Endothelial cell of umbilical vein (primary cell): ENCODE data around the gene LAP3. TPM values are rescaled to one million over a fixed set of nuclear protein-coding genes. Genes with fewer than 3 reads are reported as not detected.
A peak's percentile ranks its signal among the peaks of the same experiment; 100 is the strongest.

Experiments
- BruUV-seq: library from RNA; stranded (reverse); fragments of 400-500 nt; replicated peaks from 2 replicates; lab custom pipeline; 2021; lab: Mats Ljungman, UMichigan
- CTCF ChIA-PET: fragments of 300-600, 350-600 bp; sonication (Branson Sonifier 250); formaldehyde crosslinking; loops from one replicate; lab custom pipeline; 2021; ENCODE audit warnings: antibody characterized with exemption, inconsistent platforms; lab: Charles Lee
- POLR2A ChIA-PET: fragments of 300-600, 350-600 bp; sonication (Branson Sonifier 250); formaldehyde crosslinking; loops from one replicate; lab custom pipeline; 2021; ENCODE audit warnings: antibody characterized with exemption, inconsistent platforms; lab: Charles Lee
- DNase-seq: peaks from one replicate; pipeline ENCODE4 v3.0.0-alpha.2; 2011; ENCODE audit warnings: low read depth, low spot score
- FAIRE-seq: peaks from 2 replicates; lab custom pipeline; 2011; peaks lifted over from hg19 to GRCh38; lab: Jason Lieb, UNC
- H2AFZ ChIP-seq: 2 replicates; pipeline ENCODE4 v1.6.0; 2012; ENCODE audit warnings: low read depth, low read length, control low read depth, inconsistent platforms
- H3K27ac ChIP-seq: 2 replicates; pipeline ENCODE4 v1.5.1; 2011; ENCODE audit warnings: low read depth, mild to moderate bottlenecking, control low read depth, low read length, moderate library complexity; ENCODE audit not compliant: insufficient read depth
- H3K27me3 ChIP-seq, 2 experiments: 2 replicates each; pipeline versions ENCODE4 v1.6.0 to v1.6.1; 2011; ENCODE audit warnings: low read length in 2 of 2, mixed read lengths in 1 of 2; ENCODE audit not compliant: control insufficient read depth in 2 of 2, insufficient read depth in 2 of 2
- H3K36me3 ChIP-seq, 2 experiments: 2 replicates in 1 of 2; 3 replicates in 1 of 2; pipeline ENCODE4 v1.5.1; 2011; ENCODE audit warnings: low read length in 2 of 2, mild to moderate bottlenecking in 1 of 2, moderate library complexity in 1 of 2; ENCODE audit not compliant: control insufficient read depth in 2 of 2, insufficient read depth in 2 of 2; ENCODE audit errors: extremely low read depth in 1 of 2
- H3K4me1 ChIP-seq: 3 replicates; pipeline ENCODE4 v1.5.1; 2011; ENCODE audit warnings: mild to moderate bottlenecking, low read length; ENCODE audit not compliant: control insufficient read depth, insufficient read depth; ENCODE audit errors: extremely low read depth
- H3K4me2 ChIP-seq: 2 replicates; pipeline ENCODE4 v1.6.1; 2011; ENCODE audit warnings: low read length, control low read depth, mixed read lengths; ENCODE audit not compliant: insufficient read depth
- H3K4me3 ChIP-seq, 3 experiments: fragments of 200-600 bp in 1 of 3; sonication (generic), shearing (Covaris generic) in 1 of 3; replicated peaks in 1 of 3; 2 replicates each; pipeline ENCODE4 v1.5.1; 2011 to 2016; ENCODE audit warnings: control low read depth in 3 of 3, low read length in 3 of 3, mild to moderate bottlenecking in 2 of 3, inconsistent platforms in 1 of 3, low read depth in 1 of 3, moderate library complexity in 1 of 3; ENCODE audit not compliant: insufficient read depth in 1 of 3
- H3K79me2 ChIP-seq: 2 replicates; pipeline ENCODE4 v1.6.0; 2012; ENCODE audit warnings: low read length, inconsistent platforms; ENCODE audit not compliant: control insufficient read depth, insufficient read depth
- H3K9ac ChIP-seq: replicated peaks from 2 replicates; pipeline ENCODE3; 2011; ENCODE audit warnings: low read length, control low read depth; ENCODE audit not compliant: insufficient read depth; ENCODE audit errors: extremely low read depth
- H3K9me1 ChIP-seq: replicated peaks from 3 replicates; pipeline ENCODE4 v1.6.0; 2011; ENCODE audit warnings: mild to moderate bottlenecking, low read length; ENCODE audit not compliant: control insufficient read depth, insufficient read depth; ENCODE audit errors: extremely low read depth
- H3K9me3 ChIP-seq: replicated peaks from 2 replicates; pipeline ENCODE4 v1.5.1; 2012; ENCODE audit warnings: low read length, inconsistent platforms; ENCODE audit not compliant: control insufficient read depth, insufficient read depth
- H4K20me1 ChIP-seq: replicated peaks from 2 replicates; pipeline ENCODE3; 2011; ENCODE audit warnings: mild to moderate bottlenecking, low read length; ENCODE audit not compliant: control insufficient read depth, insufficient read depth; ENCODE audit errors: extremely low read depth
- EZH2 ChIP-seq: IDR thresholded peaks from 2 replicates; pipeline ENCODE4 v1.6.1; 2012; ENCODE audit warnings: borderline replicate concordance, low read depth, mild to moderate bottlenecking, moderate library complexity, low read length, inconsistent platforms; ENCODE audit not compliant: severe bottlenecking
- FOS ChIP-seq: IDR thresholded peaks from 2 replicates; pipeline ENCODE4 v1.6.1; 2011; ENCODE audit warnings: mild to moderate bottlenecking, low read length, moderate library complexity, borderline replicate concordance; ENCODE audit not compliant: insufficient read depth
- GATA2 ChIP-seq: IDR thresholded peaks from 2 replicates; pipeline ENCODE4 v1.7.0; 2011; ENCODE audit warnings: low read depth, mild to moderate bottlenecking, moderate library complexity, mixed read lengths, low read length; ENCODE audit not compliant: insufficient read length, insufficient read depth
- JUN ChIP-seq: IDR thresholded peaks from 2 replicates; pipeline ENCODE4 v1.6.1; 2011; ENCODE audit warnings: borderline replicate concordance, low read depth; ENCODE audit not compliant: insufficient read length, insufficient read depth
- MYC ChIP-seq: IDR thresholded peaks from one replicate; pipeline ENCODE4 v1.6.1; 2011; ENCODE audit warnings: mild to moderate bottlenecking, low read depth, low read length
- POLR2A ChIP-seq: IDR thresholded peaks from 2 replicates; pipeline ENCODE4 v1.6.1; 2012; ENCODE audit warnings: low read depth, mild to moderate bottlenecking, control low read depth, low read length
- POLR2AphosphoS5 ChIP-seq: IDR thresholded peaks from 2 replicates; pipeline ENCODE4 v1.6.1; 2012; ENCODE audit warnings: low read depth, mild to moderate bottlenecking, control low read depth, low read length, moderate library complexity; ENCODE audit not compliant: insufficient read depth
- dilution Hi-C: fragments of 300-500 bp; cut with MboI; formaldehyde crosslinking; loops from one replicate; pipeline ENCODE4 v1.15.0; 2019; ENCODE audit warnings: low sequenced_read_pairs; ENCODE audit not compliant: extremely low pct_ligation_motif_present
- intact Hi-C: fragments of 100-400 bp; cut with micrococcal nuclease; formaldehyde crosslinking; loops from one replicate; pipeline ENCODE4 v1.10.0; 2022
- polyA plus RNA-seq, 4 experiments: library from polyadenylated mRNA; depleted of rRNA in 3 of 4; stranded (reverse) in 3 of 4; unstranded in 1 of 4; fragments of >200 nt; gene quantifications; 2 replicates each; pipeline versions ENCODE4 v1.2.1 to v1.2.3, GENCODE V29; 2011 to 2012; ENCODE audit warnings: missing spikeins in 1 of 4
- total RNA-seq: library from RNA; stranded (reverse); gene quantifications from 2 replicates; pipeline ENCODE4 v1.2.3, GENCODE V29; 2021
- TF ChIP-seq, protein P1 (sequence below), 2 donors: IDR thresholded peaks; 1 replicate in 1 of 2; 2 replicates in 1 of 2; pipeline ENCODE4 v1.5.1; 2011; ENCODE audit warnings: low read length in 2 of 2, mild to moderate bottlenecking in 2 of 2, moderate library complexity in 2 of 2, control low read depth in 1 of 2, inconsistent platforms in 1 of 2, low read depth in 1 of 2; ENCODE audit not compliant: insufficient read depth in 1 of 2; ENCODE audit errors: extremely low read depth in 1 of 2
- TF ChIP-seq, protein P2 (sequence below): IDR thresholded peaks from 2 replicates; pipeline ENCODE4 v1.6.1; 2011; ENCODE audit not compliant: insufficient read depth, insufficient read length

The LAP3 gene
- total and polyA plus RNA-seq, 2 donors (not counting 3 experiments of a cell fraction or from before 2014, with no cell fraction given), result 82.4 to 94.8 TPM

DNA sequence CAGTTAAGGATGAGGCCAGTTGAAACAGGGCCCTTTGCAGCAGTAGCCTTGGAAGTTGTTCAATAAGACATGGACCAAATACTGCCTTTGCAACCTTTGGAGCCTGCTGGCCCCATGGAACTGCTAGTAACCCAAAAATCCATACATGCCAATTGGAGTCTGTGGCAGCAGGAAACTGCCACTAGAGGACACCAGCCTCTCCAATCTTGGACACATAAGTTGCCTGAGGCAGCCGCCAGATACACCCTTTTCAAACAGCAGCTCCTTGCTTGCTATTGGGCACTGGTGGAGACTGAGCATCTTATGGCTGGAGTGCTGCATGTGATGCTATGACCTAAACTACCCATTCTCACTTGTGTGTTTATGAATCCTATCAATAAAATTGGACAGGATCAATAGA is 14.8 kb upstream of the LAP3 start:
- DNase-seq (no peak), FAIRE-seq (no peak)
- Histone ChIP-seq H3K9me3 (no peaks in the 10 kb centered on the region), H4K20me1 (no peaks in the 10 kb centered on the region), H2AFZ (no peak overlapping the region), H3K36me3 (no peaks in the 10 kb centered on the region), H3K9ac (no peak overlapping the region), H3K27ac (no peak overlapping the region), H3K9me1 (no peaks in the 10 kb centered on the region), H3K79me2 (no peaks in the 10 kb centered on the region), H3K4me1 (no peaks in the 10 kb centered on the region), H3K27me3 (peaks cover 0 to 2% of the 10 kb centered on the region in 2 experiments), H3K4me2 (no peak overlapping the region), H3K4me3 (no peak overlapping the region)
- TF ChIP-seq POLR2AphosphoS5 (no peak), FOS (no peak), POLR2A (no peak), GATA2 (no peak), MYC (no peak), EZH2 (no peak), JUN (no peak)
- TF ChIP-seq, protein P1, sequence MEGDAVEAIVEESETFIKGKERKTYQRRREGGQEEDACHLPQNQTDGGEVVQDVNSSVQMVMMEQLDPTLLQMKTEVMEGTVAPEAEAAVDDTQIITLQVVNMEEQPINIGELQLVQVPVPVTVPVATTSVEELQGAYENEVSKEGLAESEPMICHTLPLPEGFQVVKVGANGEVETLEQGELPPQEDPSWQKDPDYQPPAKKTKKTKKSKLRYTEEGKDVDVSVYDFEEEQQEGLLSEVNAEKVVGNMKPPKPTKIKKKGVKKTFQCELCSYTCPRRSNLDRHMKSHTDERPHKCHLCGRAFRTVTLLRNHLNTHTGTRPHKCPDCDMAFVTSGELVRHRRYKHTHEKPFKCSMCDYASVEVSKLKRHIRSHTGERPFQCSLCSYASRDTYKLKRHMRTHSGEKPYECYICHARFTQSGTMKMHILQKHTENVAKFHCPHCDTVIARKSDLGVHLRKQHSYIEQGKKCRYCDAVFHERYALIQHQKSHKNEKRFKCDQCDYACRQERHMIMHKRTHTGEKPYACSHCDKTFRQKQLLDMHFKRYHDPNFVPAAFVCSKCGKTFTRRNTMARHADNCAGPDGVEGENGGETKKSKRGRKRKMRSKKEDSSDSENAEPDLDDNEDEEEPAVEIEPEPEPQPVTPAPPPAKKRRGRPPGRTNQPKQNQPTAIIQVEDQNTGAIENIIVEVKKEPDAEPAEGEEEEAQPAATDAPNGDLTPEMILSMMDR (IDR thresholded peaks at IDR 0.05; ENCODE audit: extremely low read depth in 1 of 2, insufficient read depth in 1 of 2, low read depth in 1 of 2, low read length in 2 of 2), result peak in 1 of 2 donors; percentile 19
- TF ChIP-seq, protein P2, sequence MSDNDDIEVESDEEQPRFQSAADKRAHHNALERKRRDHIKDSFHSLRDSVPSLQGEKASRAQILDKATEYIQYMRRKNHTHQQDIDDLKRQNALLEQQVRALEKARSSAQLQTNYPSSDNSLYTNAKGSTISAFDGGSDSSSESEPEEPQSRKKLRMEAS, result no peak
- no TSS peak for BruUV-seq
- dilution Hi-C loops, result no loop called here
- CTCF ChIA-PET, result no interaction called here
- intact Hi-C loops, result no loop called here
- POLR2A ChIA-PET, result no interaction called here
